Upper lobe of left lung (tissue), 6 donors: ENCODE results near the gene CCDC167. TPM values are rescaled to one million over a fixed set of nuclear protein-coding genes. Genes with fewer than 3 reads are reported as not detected.

ENCODE experiments used
- ATAC-seq, 2 donors: fragments of 200-7000 bp; cut with Tn5 transposase; one replicate each; pipeline ENCODE4 v1.9.1; 2022; ENCODE audit warnings: mild to moderate bottlenecking in 2 of 2, moderate library complexity in 2 of 2; ENCODE audit not compliant: low FRiP score in 2 of 2
- DNase-seq, 2 donors: peaks; one replicate each; pipeline ENCODE4 v3.0.0-alpha.2; 2019 to 2020
- H3K27ac ChIP-seq, 4 donors: fragments of 200-600 bp; sonication (generic); one replicate each; pipeline ENCODE4 v1.5.1; 2016 to 2019
- H3K27me3 ChIP-seq, 4 donors: fragments of 200-600 bp; sonication (generic); one replicate each; pipeline ENCODE4 v1.5.1; 2017 to 2019
- H3K36me3 ChIP-seq, 4 donors: fragments of 200-600 bp; sonication (generic); one replicate each; pipeline ENCODE4 v1.5.1; 2016 to 2019
- H3K4me1 ChIP-seq, 4 donors: fragments of 200-600 bp; sonication (generic); one replicate each; pipeline ENCODE4 v1.5.1; 2018 to 2019
- H3K4me3 ChIP-seq, 4 donors: fragments of 200-600 bp; sonication (generic); one replicate each; pipeline ENCODE4 v1.5.1; 2017 to 2019; ENCODE audit warnings: mild to moderate bottlenecking in 2 of 4, moderate library complexity in 1 of 4
- H3K9me3 ChIP-seq, 4 donors: fragments of 200-600 bp; sonication (generic); one replicate each; pipeline ENCODE4 v1.5.1; 2018 to 2019
- CTCF ChIP-seq, 6 experiments: fragments of 450-650 bp in 4 of 6; fragments of 200-600 bp in 2 of 6; sonication (generic) in 2 of 6; IDR thresholded peaks; one replicate each; pipeline ENCODE4 v1.5.1; 2016 to 2019; ENCODE audit warnings: antibody characterized with exemption in 6 of 6
- EP300 ChIP-seq, 4 donors: sonication (generic); formaldehyde crosslinking; IDR thresholded peaks; one replicate each; pipeline ENCODE4 v1.5.1; 2017; ENCODE audit warnings: antibody characterized with exemption in 4 of 4, control low read depth in 2 of 4
- POLR2A ChIP-seq, 4 donors: fragments of 450-650 bp; IDR thresholded peaks; one replicate each; pipeline ENCODE4 v1.5.1; 2016 to 2017; ENCODE audit warnings: antibody characterized with exemption in 4 of 4, mild to moderate bottlenecking in 2 of 4
- POLR2AphosphoS5 ChIP-seq, 2 donors: sonication (generic); formaldehyde crosslinking; IDR thresholded peaks; one replicate each; pipeline ENCODE4 v1.5.1; 2017; ENCODE audit warnings: antibody characterized with exemption in 2 of 2
- WGBS, 2 donors: methylation state at CpG; one replicate each; pipeline ENCODE4 v1.1.5; 2017 to 2018; 5-methylcytosine and 5-hydroxymethylcytosine counted together
- total RNA-seq, 6 donors: library from RNA; depleted of rRNA in 4 of 6; stranded (reverse); fragments of >200 nt in 4 of 6; gene quantifications; one replicate each; pipeline versions ENCODE4 v1.1.0 to v1.2.1, GENCODE V29; 2016 to 2021
- donor health status: DM: no; HTN: no; CAD: no; lungs with moderate emphysema.
- donor health status: DM: no; HTN: yes; CAD: no; lungs with severe emphysema.

CCDC167 gene
- total RNA-seq, 6 donors from 2014 or later: 9.7 to 45.0 (median 16.7) TPM; not detected in 1

GRCh38 chr6:37495244-37495934 is 4.3 kb downstream of the CCDC167 start:
- peaks cover 0 to 13% (median 7%) of the 10 kb centered on the region in 4 donors for H3K4me1 ChIP-seq
- no peaks in the 10 kb centered on the region for H3K9me3 ChIP-seq
- ATAC-seq: no peak
- H3K27me3 ChIP-seq: no peaks in the 10 kb centered on the region
- WGBS, 2 donors: 83 to 84% methylated on average over 4 of the region's 4 CpGs
- DNase-seq: no peak
- no peaks in the 10 kb centered on the region for H3K36me3 ChIP-seq
- no peak overlapping the region for H3K4me3 ChIP-seq
- H3K27ac ChIP-seq: no peak overlapping the region
- TF ChIP-seq POLR2AphosphoS5 (IDR thresholded peaks at IDR 0.05) (no peak), EP300 (IDR thresholded peaks at IDR 0.05) (no peak), CTCF (IDR thresholded peaks at IDR 0.05) (no peak), POLR2A (IDR thresholded peaks at IDR 0.05) (no peak)

- TF ChIP-seq EP300 (IDR thresholded peaks at IDR 0.05) (no peak), POLR2AphosphoS5 (IDR thresholded peaks at IDR 0.05) (no peak), CTCF (IDR thresholded peaks at IDR 0.05) (no peak), POLR2A (IDR thresholded peaks at IDR 0.05) (no peak)
- DNase-seq (no peak), ATAC-seq (no peak)
- Histone ChIP-seq H3K4me3 (no peak overlapping the region), H3K36me3 (no peaks in the 10 kb centered on the region), H3K27ac (no peak overlapping the region), H3K27me3 (no peaks in the 10 kb centered on the region), H3K9me3 (no peaks in the 10 kb centered on the region), H3K4me1 (peaks cover 0 to 2% (median under 1%) of the 10 kb centered on the region in 4 donors)
- WGBS, 2 donors: 90% methylated on average over 7 to 9 of the region's 9 CpGs
Measured at GRCh38 chr6:37493661-37493995, 6.1 kb downstream of the CCDC167 start.

GRCh38 chr6:37492991-37493660 is 6.6 kb downstream of the CCDC167 start:
- DNase-seq (no peak), ATAC-seq (no peak)
- no peaks in the 10 kb centered on the region for H3K27me3 ChIP-seq
- H3K4me1 ChIP-seq: peaks cover 0 to 2% (median 0%) of the 10 kb centered on the region in 4 donors
- no peak overlapping the region for H3K4me3 ChIP-seq
- H3K9me3 ChIP-seq: no peaks in the 10 kb centered on the region
- 86 to 90% methylated on average over 37 to 38 of the region's 38 CpGs for WGBS, 2 donors
- H3K36me3 ChIP-seq: no peaks in the 10 kb centered on the region
- H3K27ac ChIP-seq: no peak overlapping the region
- no peak for TF ChIP-seq EP300 (IDR thresholded peaks at IDR 0.05)
- TF ChIP-seq POLR2A (IDR thresholded peaks at IDR 0.05): no peak
- no peak for TF ChIP-seq POLR2AphosphoS5 (IDR thresholded peaks at IDR 0.05)
- no peak for TF ChIP-seq CTCF (IDR thresholded peaks at IDR 0.05)

GRCh38 chr6:37492236-37492972 is 7.3 kb downstream of the CCDC167 start:
- 58 to 69% methylated on average over 8 to 9 of the region's 9 CpGs for WGBS, 2 donors
- H3K9me3 ChIP-seq: no peaks in the 10 kb centered on the region
- TF ChIP-seq POLR2AphosphoS5 (IDR thresholded peaks at IDR 0.05) (no peak), CTCF (IDR thresholded peaks at IDR 0.05) (no peak), EP300 (IDR thresholded peaks at IDR 0.05) (no peak), POLR2A (IDR thresholded peaks at IDR 0.05) (no peak)
- no peak overlapping the region for H3K4me3 ChIP-seq
- H3K4me1 ChIP-seq: peaks cover 0 to 2% (median 0%) of the 10 kb centered on the region in 4 donors
- H3K36me3 ChIP-seq: no peaks in the 10 kb centered on the region
- H3K27me3 ChIP-seq: no peaks in the 10 kb centered on the region
- DNase-seq (no peak), ATAC-seq (no peak)
- H3K27ac ChIP-seq: no peak overlapping the region
